Measurements from ENCODE around the gene DNAJC22.
"Not testable (repeated sequence)": the region's sequence is repeated elsewhere in the genome, so short reads cannot be mapped to it uniquely, and the experiment has no call there.

The DNAJC22 gene

GRCh38 chr12:49331380-49332222 is 15.1 kb upstream of the DNAJC22 start:
- peak in 1 of 2 experiments; percentile 43 for DNase-seq

GRCh38 chr12:49332441-49332861 is 14.2 kb upstream of the DNAJC22 start:
- no peak for DNase-seq

- peak in 1 of 2 experiments; percentile 37 for DNase-seq
These were observed 13.8 kb upstream of the DNAJC22 start for GRCh38 chr12:49332891-49333371.

- DNase-seq, result not testable (repeated sequence)
These were observed 12.9 kb upstream of the DNAJC22 start for GRCh38 chr12:49333778-49334177.

GRCh38 chr12:49334226-49334625 is 12.5 kb upstream of the DNAJC22 start:
- DNase-seq, result no peak

GRCh38 chr12:49334681-49335080 is 12.0 kb upstream of the DNAJC22 start:
- DNase-seq, result no peak

- no peak for DNase-seq
These were observed 11.4 kb upstream of the DNAJC22 start for GRCh38 chr12:49335118-49335954.

- DNase-seq, result peak in 1 of 2 experiments; percentile 32
These were observed 10.6 kb upstream of the DNAJC22 start for GRCh38 chr12:49335955-49336644.

- peak; percentile 93 to 94 for DNase-seq
These were observed 9.8 kb upstream of the DNAJC22 start, which contains the start of gene C1QL4 for GRCh38 chr12:49336645-49337584. Gene C1QL4 (minus strand): TSS chr12:49337188. CDS start chr12:49336477, 711 bp downstream.

- DNase-seq, result no peak
These were observed 7.7 kb upstream of the DNAJC22 start for GRCh38 chr12:49338830-49339463.

- no peak for DNase-seq
These were observed 7.2 kb upstream of the DNAJC22 start for GRCh38 chr12:49339464-49339861.

- no peak for DNase-seq
These were observed 6.4 kb upstream of the DNAJC22 start for GRCh38 chr12:49340095-49340870.

- no peak for DNase-seq
These were observed 5.5 kb upstream of the DNAJC22 start for GRCh38 chr12:49340971-49341776.

- DNase-seq, result no peak
These were observed 5.0 kb upstream of the DNAJC22 start for GRCh38 chr12:49341777-49342065.

GRCh38 chr12:49342066-49342913 is 4.4 kb upstream of the DNAJC22 start:
- DNase-seq, result peak; percentile 93

- DNase-seq, result peak; percentile 64 to 74
These were observed 3.6 kb upstream of the DNAJC22 start for GRCh38 chr12:49342914-49343731.

- DNase-seq, result no peak
These were observed 2.1 kb upstream of the DNAJC22 start for GRCh38 chr12:49344486-49345050.
